ENCODE data around the gene STARD7. TPM values are rescaled to one million over a fixed set of nuclear protein-coding genes. Genes with fewer than 3 reads are reported as not detected.

The STARD7 gene
- total and polyA plus RNA-seq, 9 of the 15 experiments (the other 6 are each of a cell fraction or from before 2014, with no cell fraction given) = 90.9 to 196 (median 145) TPM

DNA sequence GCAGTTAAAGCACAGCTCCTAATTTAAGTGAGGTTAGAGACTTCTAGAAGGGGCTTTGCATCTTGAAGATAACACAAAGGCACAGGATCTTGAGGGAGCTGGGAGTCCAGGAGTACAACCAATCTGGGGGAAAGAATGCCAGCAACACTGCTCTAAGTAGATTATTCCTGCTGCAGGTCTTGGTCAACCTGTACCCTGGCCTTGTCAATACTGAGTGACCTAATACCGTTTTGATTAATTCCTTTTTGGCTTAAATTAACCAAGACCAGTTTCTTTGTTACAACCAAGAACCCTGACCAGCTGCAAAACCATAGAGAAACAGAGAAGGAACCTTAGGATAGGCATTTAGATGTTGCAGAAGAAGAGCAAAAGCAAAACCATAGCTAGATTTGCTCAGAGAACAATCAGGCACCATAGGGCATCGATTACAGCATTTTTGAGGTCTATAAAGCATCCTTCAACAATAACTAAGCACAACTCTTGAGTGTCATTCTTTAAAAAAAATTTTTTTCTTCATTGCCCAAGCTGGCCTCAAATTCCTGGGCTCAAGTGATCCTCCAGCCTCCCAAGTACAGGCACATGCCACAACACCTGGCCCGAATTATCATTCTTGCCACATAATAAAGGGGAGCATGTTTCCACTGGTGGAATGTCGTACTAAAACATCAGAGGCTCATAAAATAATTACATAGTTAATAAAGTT, 6.3 kb downstream of the STARD7 start (continued):
- TF ChIP-seq, protein P1, sequence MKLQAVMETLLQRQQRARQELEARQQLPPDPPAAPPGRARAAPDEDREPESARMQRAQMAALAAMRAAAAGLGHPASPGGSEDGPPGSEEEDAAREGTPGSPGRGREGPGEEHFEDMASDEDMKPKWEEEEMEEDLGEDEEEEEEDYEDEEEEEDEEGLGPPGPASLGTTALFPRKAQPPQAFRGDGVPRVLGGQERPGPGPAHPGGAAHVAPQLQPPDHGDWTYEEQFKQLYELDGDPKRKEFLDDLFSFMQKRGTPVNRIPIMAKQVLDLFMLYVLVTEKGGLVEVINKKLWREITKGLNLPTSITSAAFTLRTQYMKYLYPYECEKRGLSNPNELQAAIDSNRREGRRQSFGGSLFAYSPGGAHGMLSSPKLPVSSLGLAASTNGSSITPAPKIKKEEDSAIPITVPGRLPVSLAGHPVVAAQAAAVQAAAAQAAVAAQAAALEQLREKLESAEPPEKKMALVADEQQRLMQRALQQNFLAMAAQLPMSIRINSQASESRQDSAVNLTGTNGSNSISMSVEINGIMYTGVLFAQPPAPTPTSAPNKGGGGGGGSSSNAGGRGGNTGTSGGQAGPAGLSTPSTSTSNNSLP (IDR thresholded peaks at IDR 0.05; ENCODE audit: borderline replicate concordance, low read depth, low read length) = no peak
- TF ChIP-seq, protein P2, sequence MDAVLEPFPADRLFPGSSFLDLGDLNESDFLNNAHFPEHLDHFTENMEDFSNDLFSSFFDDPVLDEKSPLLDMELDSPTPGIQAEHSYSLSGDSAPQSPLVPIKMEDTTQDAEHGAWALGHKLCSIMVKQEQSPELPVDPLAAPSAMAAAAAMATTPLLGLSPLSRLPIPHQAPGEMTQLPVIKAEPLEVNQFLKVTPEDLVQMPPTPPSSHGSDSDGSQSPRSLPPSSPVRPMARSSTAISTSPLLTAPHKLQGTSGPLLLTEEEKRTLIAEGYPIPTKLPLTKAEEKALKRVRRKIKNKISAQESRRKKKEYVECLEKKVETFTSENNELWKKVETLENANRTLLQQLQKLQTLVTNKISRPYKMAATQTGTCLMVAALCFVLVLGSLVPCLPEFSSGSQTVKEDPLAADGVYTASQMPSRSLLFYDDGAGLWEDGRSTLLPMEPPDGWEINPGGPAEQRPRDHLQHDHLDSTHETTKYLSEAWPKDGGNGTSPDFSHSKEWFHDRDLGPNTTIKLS (IDR thresholded peaks at IDR 0.05; ENCODE audit: borderline replicate concordance, low read depth) = no peak
- TF ChIP-seq FOS (IDR thresholded peaks at IDR 0.05; ENCODE audit: extremely low read depth, insufficient read length) (no peak), SMARCA5 (IDR thresholded peaks at IDR 0.05) (no peak)

DNA sequence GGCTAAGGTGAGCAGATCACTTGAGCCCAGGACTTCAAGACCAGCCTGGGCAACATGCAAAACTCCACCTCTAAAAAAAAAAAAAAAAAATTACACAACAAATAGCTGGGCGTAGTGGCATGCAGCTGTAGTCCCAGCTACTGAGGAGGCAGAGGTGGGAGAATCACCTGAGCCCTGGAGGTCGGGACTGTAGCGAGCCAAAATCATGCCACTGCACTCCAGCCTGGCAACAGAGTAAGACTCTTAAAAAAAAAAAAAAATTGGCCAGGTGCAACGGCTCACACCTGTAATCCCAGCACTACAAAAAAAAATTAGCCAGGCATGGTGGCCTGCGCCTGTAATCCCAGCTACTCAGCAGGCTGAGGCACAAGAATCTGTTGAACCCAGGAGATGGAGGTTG, 7.3 kb downstream of the STARD7 start:
- POLR2A ChIA-PET = interaction anchor here (0.6 to 1.1 kb wide), 4 partner anchors 12 to 314 kb away, joined by 3 to 6 read pairs (median 4); no protein-coding TSS in a partner anchor
- no peak overlapping the region for H3K4me2 ChIP-seq (ENCODE audit: insufficient read depth, low read length)
- intact Hi-C loops (cut with micrococcal nuclease) = no loop called here

More for the DNA sequence above, 7.3 kb downstream of the STARD7 start:
- 97% methylated on average over 4 of the region's 5 CpGs for WGBS (ENCODE audit: insufficient coverage, low coverage, missing lambda C conversion rate)
- in situ Hi-C loops (cut with MboI) = no loop called here
- ATAC-seq = no peak
- H3K79me2 ChIP-seq (ENCODE audit: control insufficient read depth, insufficient read depth, low read length) = peaks cover 99% of the 10 kb centered on the region
- no peak overlapping the region for H3K9ac ChIP-seq (ENCODE audit: insufficient read depth in 1 of 2, low read depth in 2 of 2, low read length in 2 of 2)
- no peak for FAIRE-seq
- peaks cover 4% of the 10 kb centered on the region for H3K9me1 ChIP-seq (ENCODE audit: control insufficient read depth, insufficient read depth, low read length)
- H3K4me1 ChIP-seq (replicated peaks in 1 of 2; ENCODE audit: control insufficient read depth in 2 of 2, insufficient read depth in 2 of 2, low read length in 2 of 2) = peaks cover 11 to 39% of the 10 kb centered on the region in 2 experiments
- H3K36me3 ChIP-seq (ENCODE audit: control insufficient read depth, insufficient read depth, low read length) = peaks cover 57% of the 10 kb centered on the region
- no peak overlapping the region for H3K27ac ChIP-seq (ENCODE audit: extremely low read depth, low read depth, low read length)
- H4K20me1 ChIP-seq (replicated peaks; ENCODE audit: control insufficient read depth, insufficient read depth, low read length) = peaks cover 22% of the 10 kb centered on the region; the same call in 1 of the 2 replicates
- H2AFZ ChIP-seq (ENCODE audit: low read depth, low read length) = no peak overlapping the region
- TF ChIP-seq ZNF431 (CRISPR knock-in tag; IDR thresholded peaks at IDR 0.05) = no peak
- TF ChIP-seq TCFL5 (CRISPR knock-in tag; conservative IDR thresholded peaks at IDR 0.05) = no peak
- TF ChIP-seq POLR2AphosphoS5 (IDR thresholded peaks at IDR 0.05; ENCODE audit: control insufficient read depth, insufficient read depth, low read depth, low read length) = no peak
- no peak for TF ChIP-seq ZNF263 (CRISPR knock-in tag; IDR thresholded peaks at IDR 0.05; ENCODE audit: borderline replicate concordance)
- no peak for DNase-seq (ENCODE audit: extremely low read depth in 1 of 4, low spot score in 3 of 4)
- H3K27me3 ChIP-seq (ENCODE audit: control insufficient read depth in 2 of 2, insufficient read depth in 2 of 2, low read length in 2 of 2) = no peaks in the 10 kb centered on the region
- CTCF ChIA-PET (ENCODE audit: low intra/inter-chr PET ratio) = no interaction called here
- no peak overlapping the region for H3K4me3 ChIP-seq
- BruUV-seq (replicated peaks) = no TSS peak
- H3K9me3 ChIP-seq (replicated peaks; ENCODE audit: control insufficient read depth, insufficient read depth, low read depth, low read length) = no peaks in the 10 kb centered on the region

Data from K562 (cell line).